ENCODE data around the gene PLPPR5.

DNA sequence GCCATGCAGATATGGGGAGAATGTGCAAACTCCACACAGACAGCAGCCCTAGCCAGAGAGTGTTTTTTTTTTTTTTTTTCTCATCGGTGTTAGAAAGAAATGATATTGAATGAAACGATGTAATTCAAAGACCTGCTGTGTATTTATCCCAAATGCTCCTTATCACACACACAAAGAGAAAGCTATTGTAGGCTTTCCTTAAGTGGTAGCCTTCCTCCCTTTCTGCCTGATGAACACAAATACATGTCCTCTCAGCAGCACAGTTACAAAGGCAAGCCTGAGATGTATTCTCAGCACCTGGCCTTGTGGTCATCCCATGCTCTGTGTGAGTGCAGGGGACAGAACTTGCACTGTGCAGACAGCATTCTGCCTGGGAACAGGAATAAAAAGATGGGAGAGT lies 93.8 kb downstream of the PLPPR5 start:
- TF ChIP-seq CTCF (conservative IDR thresholded peaks at IDR 0.05) (no peak), EZH2 (IDR thresholded peaks at IDR 0.05; ENCODE audit: low read depth) (no peak)
